ENCODE data around the gene R3HCC1L. TPM values are rescaled to one million over a fixed set of nuclear protein-coding genes. Genes with fewer than 3 reads are reported as not detected.

The R3HCC1L gene
- total and polyA plus RNA-seq, 12 donors: 6.5 to 24.3 (median 10.1) TPM

DNA sequence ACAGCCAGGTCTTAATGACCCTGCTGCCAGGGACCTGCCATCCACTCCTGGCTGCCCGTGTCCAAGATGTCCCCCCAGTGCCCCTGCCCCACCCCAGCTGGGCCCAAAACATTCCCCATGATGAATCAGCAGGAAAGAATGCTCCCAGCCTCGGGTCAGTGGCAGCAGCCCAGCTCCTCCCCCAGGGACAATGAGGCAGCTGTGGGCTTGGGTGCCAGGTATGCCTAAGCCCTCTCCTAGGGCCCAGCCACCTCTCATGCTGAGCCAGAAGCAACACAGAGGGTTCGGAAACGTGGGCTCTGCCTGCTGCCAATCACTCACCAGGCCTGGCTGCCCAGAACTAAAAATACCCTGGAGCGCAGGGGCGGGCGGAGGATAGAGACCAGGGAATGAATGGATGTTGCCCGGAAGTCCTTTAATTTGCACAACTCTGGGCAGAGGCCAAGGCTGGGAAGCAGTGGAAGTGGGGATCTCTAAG lies 135.0 kb downstream of the R3HCC1L start:
- H3K27ac ChIP-seq: peak overlapping the region in 2 of 5 donors; percentile 24 to 87
- no peaks in the 10 kb centered on the region for H3K27me3 ChIP-seq
- H3K36me3 ChIP-seq (replicated peaks in 1 of 2): no peaks in the 10 kb centered on the region
- WGBS, 4 donors: 25 to 66% (median 27%) methylated on average over 4 to 8 of the region's 8 CpGs
- no peaks in the 10 kb centered on the region for H3K9me3 ChIP-seq (replicated peaks in 1 of 3)
- TF ChIP-seq, protein P1, sequence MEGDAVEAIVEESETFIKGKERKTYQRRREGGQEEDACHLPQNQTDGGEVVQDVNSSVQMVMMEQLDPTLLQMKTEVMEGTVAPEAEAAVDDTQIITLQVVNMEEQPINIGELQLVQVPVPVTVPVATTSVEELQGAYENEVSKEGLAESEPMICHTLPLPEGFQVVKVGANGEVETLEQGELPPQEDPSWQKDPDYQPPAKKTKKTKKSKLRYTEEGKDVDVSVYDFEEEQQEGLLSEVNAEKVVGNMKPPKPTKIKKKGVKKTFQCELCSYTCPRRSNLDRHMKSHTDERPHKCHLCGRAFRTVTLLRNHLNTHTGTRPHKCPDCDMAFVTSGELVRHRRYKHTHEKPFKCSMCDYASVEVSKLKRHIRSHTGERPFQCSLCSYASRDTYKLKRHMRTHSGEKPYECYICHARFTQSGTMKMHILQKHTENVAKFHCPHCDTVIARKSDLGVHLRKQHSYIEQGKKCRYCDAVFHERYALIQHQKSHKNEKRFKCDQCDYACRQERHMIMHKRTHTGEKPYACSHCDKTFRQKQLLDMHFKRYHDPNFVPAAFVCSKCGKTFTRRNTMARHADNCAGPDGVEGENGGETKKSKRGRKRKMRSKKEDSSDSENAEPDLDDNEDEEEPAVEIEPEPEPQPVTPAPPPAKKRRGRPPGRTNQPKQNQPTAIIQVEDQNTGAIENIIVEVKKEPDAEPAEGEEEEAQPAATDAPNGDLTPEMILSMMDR (IDR thresholded peaks at IDR 0.05): no peak
- no peak for TF ChIP-seq POLR2A (IDR thresholded peaks at IDR 0.05)
- H3K4me1 ChIP-seq (replicated peaks in 1 of 2): peaks cover 14 to 20% of the 10 kb centered on the region in 2 donors
- H3K4me3 ChIP-seq: peak overlapping the region in 1 of 4 donors; percentile 15
- DNase-seq: peak; percentile 56 to 91 (median 87)
- intact Hi-C loops (cut with DNase I): loop anchor here in 1 of 2 donors (5.0 kb wide), 1 partner anchor 38 kb away; no protein-coding TSS in a partner anchor

DNA sequence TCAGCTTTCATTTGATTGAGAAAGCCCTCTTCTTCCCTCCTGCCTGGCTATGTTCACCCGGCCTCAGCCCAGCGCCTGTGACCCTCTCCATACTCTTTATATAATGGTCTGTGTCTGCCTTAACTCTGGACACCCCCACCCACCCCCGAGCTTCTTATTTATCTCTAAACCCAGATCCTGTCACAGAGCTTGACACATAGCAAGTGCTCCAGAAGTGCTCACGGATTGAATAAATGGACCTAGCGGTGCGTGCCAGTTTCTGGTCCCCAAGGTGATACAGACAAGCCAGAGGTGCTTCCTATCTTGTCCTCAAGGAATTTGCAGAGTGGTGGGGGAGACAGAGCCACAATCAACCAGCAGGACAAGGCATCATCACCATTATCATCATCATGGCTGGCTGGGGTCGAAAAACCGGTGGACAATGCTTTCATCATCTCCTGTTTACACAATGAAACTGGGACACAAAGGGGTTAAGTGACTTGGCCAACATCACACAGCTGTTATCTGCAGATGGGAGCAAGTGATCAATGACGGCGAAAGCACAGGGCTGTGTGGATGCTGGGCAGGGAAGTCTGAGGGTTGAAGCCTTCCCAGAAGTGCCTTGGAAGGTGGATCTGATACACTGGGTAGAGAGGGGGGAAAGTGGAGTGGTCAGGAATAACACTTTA lies 135.8 kb downstream of the R3HCC1L start:
- no peaks in the 10 kb centered on the region for H3K9me3 ChIP-seq (replicated peaks in 1 of 3)
- H3K4me1 ChIP-seq (replicated peaks in 1 of 2): peaks cover 14 to 20% of the 10 kb centered on the region in 2 donors
- H3K36me3 ChIP-seq (replicated peaks in 1 of 2): no peaks in the 10 kb centered on the region
- DNase-seq: peak in 4 of 7 donors; percentile 38 to 54 (median 43)
- no peak for TF ChIP-seq POLR2A (IDR thresholded peaks at IDR 0.05)
- TF ChIP-seq, protein P1 (IDR thresholded peaks at IDR 0.05): no peak
- H3K4me3 ChIP-seq: no peak overlapping the region
- no peaks in the 10 kb centered on the region for H3K27me3 ChIP-seq
- WGBS, 4 donors: 56 to 64% (median 60%) methylated on average over 8 to 10 of the region's 10 CpGs
- H3K27ac ChIP-seq: peak overlapping the region in 1 of 5 donors; percentile 87
- intact Hi-C loops (cut with DNase I): no loop called here

DNA sequence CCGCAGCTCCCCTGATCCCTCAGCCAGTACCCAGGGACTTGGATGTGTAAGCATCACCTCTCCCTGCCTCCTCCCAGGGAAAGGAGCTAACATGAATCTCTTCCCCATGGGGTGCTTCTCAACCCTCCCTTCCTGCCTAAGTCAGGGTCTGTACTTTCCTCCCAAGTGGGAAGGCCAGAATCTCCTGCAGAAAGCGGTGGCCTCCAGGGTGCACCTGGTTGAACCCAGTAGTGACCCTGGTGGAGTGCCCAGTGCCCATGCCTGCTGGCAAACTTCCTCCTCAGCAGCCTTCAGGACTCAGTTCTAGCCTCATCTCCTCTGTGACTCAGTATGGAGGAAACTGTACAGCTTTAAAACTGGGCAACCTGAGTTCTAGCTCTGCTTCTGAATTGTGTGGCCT lies 136.3 kb downstream of the R3HCC1L start:
- H3K4me3 ChIP-seq: no peak overlapping the region
- H3K27ac ChIP-seq: peak overlapping the region in 1 of 5 donors; percentile 87
- H3K9me3 ChIP-seq (replicated peaks in 1 of 3): no peaks in the 10 kb centered on the region
- no peaks in the 10 kb centered on the region for H3K36me3 ChIP-seq (replicated peaks in 1 of 2)
- 79 to 90% (median 84%) methylated on average over 2 of the region's 2 CpGs for WGBS, 4 donors
- TF ChIP-seq, protein P1 (IDR thresholded peaks at IDR 0.05): no peak
- TF ChIP-seq POLR2A (IDR thresholded peaks at IDR 0.05): no peak
- peak in 1 of 7 donors; percentile 20 for DNase-seq
- intact Hi-C loops (cut with DNase I): no loop called here
- H3K27me3 ChIP-seq: no peaks in the 10 kb centered on the region
- H3K4me1 ChIP-seq (replicated peaks in 1 of 2): peaks cover 14 to 20% of the 10 kb centered on the region in 2 donors

DNA sequence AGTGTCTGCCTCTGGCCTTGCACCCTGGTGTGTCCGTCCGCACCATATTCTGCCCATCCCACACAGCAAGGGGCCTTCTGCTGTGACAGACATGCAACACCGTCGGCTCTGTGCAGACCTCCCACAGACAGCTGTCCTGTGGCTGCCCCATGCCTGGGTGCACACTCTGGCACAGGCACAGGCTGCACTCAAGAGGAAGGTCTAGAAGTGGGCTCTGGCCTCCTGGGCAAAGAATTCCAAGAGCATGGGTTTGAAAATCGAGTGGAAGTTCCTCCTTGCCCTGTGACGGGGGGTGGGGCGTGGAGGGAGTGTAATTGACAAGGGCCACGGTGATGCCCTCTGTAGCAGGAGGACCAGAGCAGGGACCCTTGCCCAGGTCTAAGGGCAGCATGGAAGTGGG lies 137.8 kb downstream of the R3HCC1L start:
- intact Hi-C loops (cut with DNase I): no loop called here
- no peaks in the 10 kb centered on the region for H3K36me3 ChIP-seq (replicated peaks in 1 of 2)
- peaks cover 14 to 20% of the 10 kb centered on the region in 2 donors for H3K4me1 ChIP-seq (replicated peaks in 1 of 2)
- TF ChIP-seq POLR2A (IDR thresholded peaks at IDR 0.05): no peak
- TF ChIP-seq, protein P1 (IDR thresholded peaks at IDR 0.05): no peak
- H3K27ac ChIP-seq: no peak overlapping the region
- H3K9me3 ChIP-seq (replicated peaks in 1 of 3): no peaks in the 10 kb centered on the region
- WGBS, 4 donors: 72 to 88% (median 86%) methylated on average over 5 to 8 of the region's 8 CpGs
- no peak overlapping the region for H3K4me3 ChIP-seq
- H3K27me3 ChIP-seq: no peaks in the 10 kb centered on the region
- DNase-seq: peak in 2 of 7 donors; percentile 6 to 41
